Measurements from ENCODE around the gene ETS1.

ETS1 gene

GRCh38 chr11:128416976-128417375 lies 170.4 kb downstream of the ETS1 start:
- Histone ChIP-seq H3K36me3 (ENCODE audit: insufficient read depth, low read length) (no peaks in the 10 kb centered on the region), H3K27me3 (ENCODE audit: insufficient read depth, low read length, poor library complexity) (no peaks in the 10 kb centered on the region), H3K4me1 (ENCODE audit: insufficient read depth, low read length) (no peaks in the 10 kb centered on the region), H3K4me3 (ENCODE audit: low read depth in 1 of 2, low read length in 2 of 2) (no peak overlapping the region), H3K27ac (ENCODE audit: low read length) (no peak overlapping the region), H4K20me1 (ENCODE audit: insufficient read depth, low read length) (no peaks in the 10 kb centered on the region), H3K9ac (ENCODE audit: low read depth, low read length) (no peak overlapping the region), H2AFZ (ENCODE audit: low read depth, low read length) (no peak overlapping the region), H3K9me3 (ENCODE audit: insufficient read depth, low read length, severe bottlenecking) (no peaks in the 10 kb centered on the region), H3K79me2 (ENCODE audit: insufficient read depth, low read length) (no peaks in the 10 kb centered on the region), H3K4me2 (ENCODE audit: insufficient read depth, low read length) (no peak overlapping the region)
- ATAC-seq (ENCODE audit: insufficient read depth, low read depth) (no peak), DNase-seq (no peak)
- TF ChIP-seq EZH2 (IDR thresholded peaks at IDR 0.05; ENCODE audit: borderline replicate concordance, low read depth, low read length, severe bottlenecking) (no peak), CTCF (IDR thresholded peaks at IDR 0.05; ENCODE audit: borderline replicate concordance, extremely low read depth, low read length, poor library complexity, severe bottlenecking) (no peak)

GRCh38 chr11:128415539-128415938 lies 171.8 kb downstream of the ETS1 start:
- Histone ChIP-seq H3K4me2 (ENCODE audit: insufficient read depth, low read length) (no peak overlapping the region), H2AFZ (ENCODE audit: low read depth, low read length) (no peak overlapping the region), H3K4me3 (ENCODE audit: low read depth in 1 of 2, low read length in 2 of 2) (no peak overlapping the region), H3K79me2 (ENCODE audit: insufficient read depth, low read length) (no peaks in the 10 kb centered on the region), H3K4me1 (ENCODE audit: insufficient read depth, low read length) (no peaks in the 10 kb centered on the region; the same call in 1 of the 2 replicates), H4K20me1 (ENCODE audit: insufficient read depth, low read length) (no peaks in the 10 kb centered on the region), H3K27ac (ENCODE audit: low read length) (no peak overlapping the region), H3K27me3 (ENCODE audit: insufficient read depth, low read length, poor library complexity) (no peaks in the 10 kb centered on the region), H3K36me3 (ENCODE audit: insufficient read depth, low read length) (no peaks in the 10 kb centered on the region), H3K9ac (ENCODE audit: low read depth, low read length) (no peak overlapping the region), H3K9me3 (ENCODE audit: insufficient read depth, low read length, severe bottlenecking) (no peaks in the 10 kb centered on the region)
- ATAC-seq (ENCODE audit: insufficient read depth, low read depth), result no peak
- DNase-seq, result no peak
- TF ChIP-seq CTCF (IDR thresholded peaks at IDR 0.05; ENCODE audit: borderline replicate concordance, extremely low read depth, low read length, poor library complexity, severe bottlenecking) (no peak), EZH2 (IDR thresholded peaks at IDR 0.05; ENCODE audit: borderline replicate concordance, low read depth, low read length, severe bottlenecking) (no peak)

- no peak overlapping the region for H3K4me3 ChIP-seq (ENCODE audit: low read depth in 1 of 2, low read length in 2 of 2)
- no peak overlapping the region for H3K4me2 ChIP-seq (ENCODE audit: insufficient read depth, low read length)
- no peaks in the 10 kb centered on the region for H3K79me2 ChIP-seq (ENCODE audit: insufficient read depth, low read length)
- no peak overlapping the region for H3K9ac ChIP-seq (ENCODE audit: low read depth, low read length)
- DNase-seq (no peak), ATAC-seq (ENCODE audit: insufficient read depth, low read depth) (no peak)
- no peak overlapping the region for H3K27ac ChIP-seq (ENCODE audit: low read length)
- no peaks in the 10 kb centered on the region for H3K9me3 ChIP-seq (ENCODE audit: insufficient read depth, low read length, severe bottlenecking)
- H2AFZ ChIP-seq (ENCODE audit: low read depth, low read length), result no peak overlapping the region
- TF ChIP-seq EZH2 (IDR thresholded peaks at IDR 0.05; ENCODE audit: borderline replicate concordance, low read depth, low read length, severe bottlenecking), result no peak
- no peak for TF ChIP-seq CTCF (IDR thresholded peaks at IDR 0.05; ENCODE audit: borderline replicate concordance, extremely low read depth, low read length, poor library complexity, severe bottlenecking)
- H3K27me3 ChIP-seq (ENCODE audit: insufficient read depth, low read length, poor library complexity), result no peaks in the 10 kb centered on the region
- H4K20me1 ChIP-seq (ENCODE audit: insufficient read depth, low read length), result no peaks in the 10 kb centered on the region
- H3K36me3 ChIP-seq (ENCODE audit: insufficient read depth, low read length), result no peaks in the 10 kb centered on the region
- no peaks in the 10 kb centered on the region; the same call in 1 of the 2 replicates for H3K4me1 ChIP-seq (ENCODE audit: insufficient read depth, low read length)
Observed at GRCh38 chr11:128412847-128413791, 174.2 kb downstream of the ETS1 start.

Data from DND-41 (cell line).